CD4-positive, alpha-beta T cell treated with Interleukin-15 for 1 hour (primary cell): Measurements from ENCODE around the gene ZNF728.
"Not testable (repeated sequence)": the region's sequence is repeated elsewhere in the genome, so short reads cannot be mapped to it uniquely, and the experiment has no call there.

Source experiments
- DNase-seq: peaks from one replicate; pipeline ENCODE4 v3.0.0-alpha.2; 2020

Gene ZNF728

GRCh38 chr19:23002690-23003422, at the start of gene ZNF728:
TSS of gene ZNF728 (minus strand) at chr19:23003176. CDS start at chr19:23003030, 146 bp downstream.
- no peak for DNase-seq

- no peak for DNase-seq
These were observed 49.4 kb upstream of the ZNF728 start for GRCh38 chr19:23052349-23052748.

- no peak for DNase-seq
These were observed 46.3 kb upstream of the ZNF728 start for GRCh38 chr19:23049256-23049655.

GRCh38 chr19:23046743-23047142, 43.8 kb upstream of the ZNF728 start:
- DNase-seq: no peak

- DNase-seq: no peak
These were observed 30.7 kb upstream of the ZNF728 start for GRCh38 chr19:23033721-23034120.

GRCh38 chr19:23015660-23016059, 12.7 kb upstream of the ZNF728 start:
- DNase-seq: no peak

GRCh38 chr19:22994957-22995356, 8.0 kb downstream of the ZNF728 start:
- DNase-seq: not testable (repeated sequence)

- DNase-seq: no peak
These were observed 26.7 kb downstream of the ZNF728 start for GRCh38 chr19:22976248-22976647.

GRCh38 chr19:22975546-22976136, 27.3 kb downstream of the ZNF728 start:
- not testable (repeated sequence) for DNase-seq

GRCh38 chr19:22945560-22945959, 57.4 kb downstream of the ZNF728 start:
- no peak for DNase-seq

GRCh38 chr19:22935151-22935550, 67.8 kb downstream of the ZNF728 start:
- DNase-seq: no peak

- not testable (repeated sequence) for DNase-seq
These were observed 75.4 kb downstream of the ZNF728 start for GRCh38 chr19:22927576-22927975.

- not testable (repeated sequence) for DNase-seq
These were observed 77.8 kb downstream of the ZNF728 start for GRCh38 chr19:22925181-22925580.
